IMR-90 (cell line): Measurements from ENCODE around the gene TMEM179. TPM values are rescaled to one million over a fixed set of nuclear protein-coding genes. Genes with fewer than 3 reads are reported as not detected.

Experiments
- ATAC-seq: fragments of 200-7000 bp; cut with Tn5 transposase; 2 replicates; pipeline ENCODE4 v1.9.1; 2020; ENCODE audit warnings: low read depth, mild to moderate bottlenecking, moderate library complexity
- BruUV-seq: library from RNA; stranded (reverse); fragments of 400-500 nt; replicated peaks from 2 replicates; lab custom pipeline; 2021; lab: Mats Ljungman, UMichigan
- CTCF ChIA-PET: fragments of 300-600 bp; formaldehyde crosslinking; extraction: SDS; loops from one replicate; lab custom pipeline; 2021; ENCODE audit warnings: antibody characterized with exemption; lab: Yijun Ruan, JAX
- POLR2A ChIA-PET: fragments of 300-600 bp; sonication (Branson Sonifier 250); formaldehyde crosslinking; loops from one replicate; lab custom pipeline; 2022; ENCODE audit warnings: antibody characterized with exemption; ENCODE audit not compliant: unreplicated experiment; lab: Charles Lee
- DNase-seq: peaks from one replicate; pipeline ENCODE4 v3.0.0; 2013
- H2AFZ ChIP-seq: replicated peaks from 2 replicates; pipeline ENCODE3; 2013; ENCODE audit warnings: low read length, mild to moderate bottlenecking; ENCODE audit not compliant: poor library complexity
- H2AK5ac ChIP-seq: 2 replicates; pipeline ENCODE4 v1.6.1; 2013; ENCODE audit warnings: low read depth, low read length, inconsistent platforms
- H2AK9ac ChIP-seq: replicated peaks from 2 replicates; pipeline ENCODE3; 2013; ENCODE audit warnings: mild to moderate bottlenecking, low read depth, low read length, moderate library complexity; ENCODE audit not compliant: poor library complexity
- H2BK120ac ChIP-seq: 2 replicates; pipeline ENCODE4 v1.6.1; 2013; ENCODE audit warnings: low read depth, low read length, inconsistent platforms
- H2BK15ac ChIP-seq: 3 replicates; pipeline ENCODE4 v1.6.1; 2013; ENCODE audit warnings: low read depth, low read length, inconsistent platforms
- H2BK20ac ChIP-seq: 2 replicates; pipeline ENCODE4 v1.6.1; 2013; ENCODE audit warnings: low read depth, mild to moderate bottlenecking, inconsistent platforms, low read length, moderate library complexity
- H2BK5ac ChIP-seq: 2 replicates; pipeline ENCODE4 v1.6.1; 2013; ENCODE audit warnings: mild to moderate bottlenecking, low read depth, low read length, inconsistent platforms; ENCODE audit not compliant: poor library complexity, severe bottlenecking
- H3K14ac ChIP-seq: replicated peaks from 2 replicates; pipeline ENCODE4 v1.6.1; 2013; ENCODE audit warnings: low read depth, low read length, inconsistent platforms
- H3K18ac ChIP-seq: 2 replicates; pipeline ENCODE4 v1.6.1; 2013; ENCODE audit warnings: low read depth, low read length, control low read depth
- H3K23ac ChIP-seq: 2 replicates; pipeline ENCODE4 v1.6.1; 2013; ENCODE audit warnings: low read depth, low read length, inconsistent platforms
- H3K27ac ChIP-seq: 2 replicates; pipeline ENCODE4 v1.5.1; 2013; ENCODE audit warnings: mild to moderate bottlenecking, control low read depth, low read length; ENCODE audit not compliant: insufficient read depth
- H3K27me3 ChIP-seq: 2 replicates; pipeline ENCODE4 v1.6.1; 2013; ENCODE audit warnings: low read length; ENCODE audit not compliant: control insufficient read depth, insufficient read depth
- H3K36me3 ChIP-seq: 2 replicates; pipeline ENCODE4 v1.6.1; 2013; ENCODE audit warnings: low read length, mixed read lengths; ENCODE audit not compliant: control insufficient read depth, insufficient read depth
- H3K4ac ChIP-seq: 2 replicates; pipeline ENCODE4 v1.6.1; 2013; ENCODE audit warnings: low read depth, low read length, inconsistent platforms
- H3K4me1 ChIP-seq: 2 replicates; pipeline ENCODE4 v1.6.1; 2013; ENCODE audit warnings: low read length, mixed read lengths; ENCODE audit not compliant: control insufficient read depth, insufficient read depth
- H3K4me2 ChIP-seq: 2 replicates; pipeline ENCODE4 v1.6.1; 2013; ENCODE audit warnings: low read depth, mild to moderate bottlenecking, control low read depth, low read length, moderate library complexity
- H3K4me3 ChIP-seq: 2 replicates; pipeline ENCODE4 v1.5.1; 2013; ENCODE audit warnings: low read depth, mild to moderate bottlenecking, control low read depth, low read length, moderate library complexity; ENCODE audit not compliant: insufficient read depth
- H3K56ac ChIP-seq: 2 replicates; pipeline ENCODE4 v1.6.1; 2013; ENCODE audit warnings: low read length, inconsistent platforms; ENCODE audit not compliant: insufficient read depth; ENCODE audit errors: extremely low read depth
- H3K79me1 ChIP-seq, 2 experiments: 2 replicates each; pipeline ENCODE4 v1.6.1; 2013; ENCODE audit warnings: low read length in 2 of 2, inconsistent platforms in 1 of 2, low read depth in 1 of 2
- H3K9ac ChIP-seq: 2 replicates; pipeline ENCODE4 v1.6.1; 2013; ENCODE audit warnings: low read depth, low read length, control low read depth
- H3K9me1 ChIP-seq: 2 replicates; pipeline ENCODE4 v1.6.1; 2013; ENCODE audit warnings: low read length, inconsistent platforms; ENCODE audit not compliant: insufficient read depth
- H3K9me3 ChIP-seq: 2 replicates; pipeline ENCODE4 v1.6.1; 2013; ENCODE audit warnings: low read length; ENCODE audit not compliant: control insufficient read depth, insufficient read depth
- H4K20me1 ChIP-seq: 2 replicates; pipeline ENCODE4 v1.6.1; 2013; ENCODE audit warnings: low read length, inconsistent platforms; ENCODE audit not compliant: insufficient read depth
- H4K5ac ChIP-seq: 2 replicates; pipeline ENCODE4 v1.6.1; 2013; ENCODE audit warnings: mild to moderate bottlenecking, low read depth, low read length, control low read depth
- H4K8ac ChIP-seq, 2 experiments: 2 replicates each; pipeline ENCODE4 v1.6.1; 2013; ENCODE audit warnings: low read depth in 2 of 2, low read length in 2 of 2, control low read depth in 1 of 2, inconsistent platforms in 1 of 2
- H4K91ac ChIP-seq: 2 replicates; pipeline ENCODE4 v1.6.1; 2013; ENCODE audit warnings: low read depth, low read length, inconsistent platforms; ENCODE audit not compliant: insufficient read depth
- CEBPB ChIP-seq: IDR thresholded peaks from 2 replicates; pipeline ENCODE4 v1.6.1; 2012; ENCODE audit warnings: low read depth, low read length, improper control_type of control experiment
- RCOR1 ChIP-seq: IDR thresholded peaks from 2 replicates; pipeline ENCODE4 v1.6.1; 2012; ENCODE audit warnings: mild to moderate bottlenecking, low read length, improper control_type of control experiment; ENCODE audit not compliant: insufficient replicate concordance
- WGBS, 2 experiments: methylation state at CpG; one replicate each; pipeline versions ENCODE4 v1.1.5 to v1.1.7; 2013; ENCODE audit warnings: missing lambda C conversion rate in 2 of 2; ENCODE audit not compliant: insufficient read length in 1 of 2; ENCODE audit errors: extremely low coverage in 2 of 2; 5-methylcytosine and 5-hydroxymethylcytosine counted together
- dilution Hi-C: fragments of 300-500 bp; cut with HindIII; formaldehyde crosslinking; loops from one replicate; pipeline ENCODE4 v1.14.3; 2018; ENCODE audit warnings: low sequenced_read_pairs; ENCODE audit not compliant: unreplicated experiment
- in situ Hi-C: fragments of 300-500 bp; cut with MboI; formaldehyde crosslinking; loops from 3 replicates; pipeline ENCODE4 v1.14.3; 2019; ENCODE audit warnings: low sequenced_read_pairs, inconsistent platforms, mixed read lengths
- intact Hi-C: fragments of 100-400 bp; cut with micrococcal nuclease; formaldehyde crosslinking; loops from 2 replicates; pipeline ENCODE4 v1.10.0; 2022
- polyA plus RNA-seq, 3 experiments: library from polyadenylated mRNA; depleted of rRNA; stranded (reverse); fragments of >200 nt; gene quantifications; 2 replicates each; pipeline ENCODE4 v1.2.3, GENCODE V29; 2012; ENCODE audit warnings: low replicate concordance in 1 of 3
- total RNA-seq: library from RNA; depleted of rRNA; stranded (reverse); fragments of >200 nt; gene quantifications from 2 replicates; pipeline ENCODE4 v1.2.3, GENCODE V29; 2012

The TMEM179 gene
- total and polyA plus RNA-seq, 2 of the 4 experiments (the other 2 are of a cell fraction), result not detected

DNA sequence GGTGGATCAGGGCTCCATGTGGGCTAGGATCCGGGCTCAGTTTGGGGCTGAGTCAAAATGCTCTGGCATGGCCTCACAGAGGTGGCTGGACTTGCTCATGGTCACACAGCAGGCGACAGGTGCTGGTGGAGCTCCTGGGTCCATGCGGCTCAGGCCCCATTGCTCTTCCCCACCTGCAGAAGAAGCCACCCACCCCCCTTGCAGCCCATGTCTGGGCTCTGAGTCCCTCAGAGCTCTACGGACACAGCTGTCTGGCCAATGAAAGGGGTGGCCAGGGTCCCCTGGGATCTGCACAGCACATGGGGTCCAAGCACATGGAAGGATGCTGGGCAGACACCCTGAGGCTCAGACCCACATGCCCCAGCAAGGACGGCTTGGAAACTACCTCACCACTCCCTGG is 42.0 kb downstream of the TMEM179 start:
- CTCF ChIA-PET, result no interaction called here

More for the DNA sequence above, 42.0 kb downstream of the TMEM179 start:
- Histone ChIP-seq H3K36me3 (no peaks in the 10 kb centered on the region), H3K23ac (no peak overlapping the region), H2BK15ac (no peak overlapping the region), H4K5ac (no peak overlapping the region), H2AK9ac (no peak overlapping the region), H2BK120ac (no peak overlapping the region), H2BK20ac (no peak overlapping the region), H3K4me1 (no peaks in the 10 kb centered on the region), H3K4ac (no peak overlapping the region), H2AK5ac (no peak overlapping the region), H3K79me1 (no peaks in the 10 kb centered on the region), H4K8ac (no peak overlapping the region), H3K4me2 (no peak overlapping the region), H3K56ac (no peak overlapping the region), H3K14ac (no peak overlapping the region), H3K4me3 (no peak overlapping the region), H3K18ac (no peak overlapping the region), H3K27me3 (peaks cover 2% of the 10 kb centered on the region; the same call in 1 of the 2 replicates), H3K9me1 (no peaks in the 10 kb centered on the region), H4K20me1 (no peaks in the 10 kb centered on the region), H3K9me3 (no peaks in the 10 kb centered on the region), H2AFZ (no peak overlapping the region), H2BK5ac (no peak overlapping the region), H4K91ac (no peak overlapping the region), H3K9ac (no peak overlapping the region), H3K27ac (no peak overlapping the region)
- 50% methylated on average over 1 of the region's 5 CpGs; no CpG with 5 or more reads in 1 of the 2 experiments for WGBS, 2 experiments
- no TSS peak for BruUV-seq
- DNase-seq, result no peak
- TF ChIP-seq RCOR1, result no peak
- no peak for TF ChIP-seq CEBPB
- intact Hi-C loops (no loop called here), in situ Hi-C loops (loop anchor here (25.0 kb wide), 1 partner anchor 475 kb away; the partner anchor contains the start of gene ASPG), dilution Hi-C loops (no loop called here)
- POLR2A ChIA-PET, result no interaction called here
- no peak for ATAC-seq
